BJ (cell line): ENCODE measurements around the gene CLCN1. TPM values are rescaled to one million over a fixed set of nuclear protein-coding genes. Genes with fewer than 3 reads are reported as not detected.

ENCODE experiments used
- CTCF ChIA-PET: fragments of 350-600 bp; formaldehyde crosslinking; extraction: SDS; loops from one replicate; lab custom pipeline; 2021; ENCODE audit warnings: antibody characterized with exemption, inconsistent platforms; lab: Yijun Ruan, JAX
- POLR2A ChIA-PET: fragments of 300-600 bp; sonication (Branson Sonifier 250); formaldehyde crosslinking; extraction: SDS; loops from one replicate; lab custom pipeline; 2021; ENCODE audit warnings: antibody characterized with exemption; lab: Charles Lee
- DNase-seq: peaks from one replicate; pipeline ENCODE4 v3.0.0-alpha.2; 2011; ENCODE audit warnings: low read depth
- H3K27me3 ChIP-seq: 2 replicates; pipeline ENCODE4 v1.6.0; 2011; ENCODE audit warnings: low read length; ENCODE audit not compliant: control insufficient read depth, insufficient read depth
- H3K36me3 ChIP-seq: 2 replicates; pipeline ENCODE4 v1.5.1; 2011; ENCODE audit warnings: low read length; ENCODE audit not compliant: control insufficient read depth, insufficient read depth
- H3K4me3 ChIP-seq: 2 replicates; pipeline ENCODE4 v1.5.1; 2011; ENCODE audit warnings: low read depth, mild to moderate bottlenecking, control low read depth, low read length
- CTCF ChIP-seq: IDR thresholded peaks from 2 replicates; pipeline ENCODE4 v1.5.1; 2011; ENCODE audit warnings: low read depth, mild to moderate bottlenecking, control low read depth, inconsistent platforms, low read length, moderate library complexity; ENCODE audit not compliant: insufficient read depth
- polyA plus RNA-seq: library from polyadenylated mRNA; depleted of rRNA; stranded (reverse); fragments of >200 nt; gene quantifications from 2 replicates; pipeline ENCODE4 v1.2.3, GENCODE V29; 2011

CLCN1 gene
- polyA plus RNA-seq, 1 experiment: not detected

GRCh38 chr7:143300959-143301935 is 14.7 kb upstream of the CLCN1 start:
- DNase-seq: no peak
- no peaks in the 10 kb centered on the region for H3K27me3 ChIP-seq
- TF ChIP-seq CTCF: no peak
- CTCF ChIA-PET: interaction anchor here (1.0 to 2.3 kb wide), 4 partner anchors 9 to 116 kb away, joined by 3 to 6 read pairs (median 4); no protein-coding TSS in a partner anchor
- POLR2A ChIA-PET: no interaction called here
- no peak overlapping the region for H3K4me3 ChIP-seq
- peaks cover 28% of the 10 kb centered on the region for H3K36me3 ChIP-seq

- CTCF ChIA-PET: no interaction called here
Measured at GRCh38 chr7:143303733-143304132, 12.2 kb upstream of the CLCN1 start.

GRCh38 chr7:143304938-143305337 is 11.0 kb upstream of the CLCN1 start:
- ChIA-PET POLR2A (no interaction called here), CTCF (interaction anchor here (0.9 to 2.1 kb wide), 11 partner anchors 9 to 111 kb away, joined by 3 to 11 read pairs (median 4); no protein-coding TSS in a partner anchor)
- Histone ChIP-seq H3K4me3 (no peak overlapping the region), H3K27me3 (no peaks in the 10 kb centered on the region), H3K36me3 (peaks cover 26% of the 10 kb centered on the region)
- no peak for DNase-seq
- TF ChIP-seq CTCF: no peak

More at GRCh38 chr7:143303733-143304132, 12.2 kb upstream of the CLCN1 start:
- no peak overlapping the region for H3K4me3 ChIP-seq
- peaks cover 26% of the 10 kb centered on the region for H3K36me3 ChIP-seq
- POLR2A ChIA-PET: no interaction called here
- no peaks in the 10 kb centered on the region for H3K27me3 ChIP-seq
- no peak for DNase-seq
- no peak for TF ChIP-seq CTCF

GRCh38 chr7:143305423-143306070 is 10.4 kb upstream of the CLCN1 start:
- peak; percentile 69 for TF ChIP-seq CTCF
- no peaks in the 10 kb centered on the region for H3K27me3 ChIP-seq
- CTCF ChIA-PET: interaction anchor here (0.9 to 2.1 kb wide), 11 partner anchors 9 to 110 kb away, joined by 3 to 11 read pairs (median 4); no protein-coding TSS in a partner anchor
- POLR2A ChIA-PET: no interaction called here
- no peak overlapping the region for H3K4me3 ChIP-seq
- peaks cover 20% of the 10 kb centered on the region for H3K36me3 ChIP-seq
- no peak for DNase-seq

- H3K27me3 ChIP-seq: no peaks in the 10 kb centered on the region
- TF ChIP-seq CTCF: no peak
- DNase-seq: no peak
- H3K4me3 ChIP-seq: no peak overlapping the region
- POLR2A ChIA-PET: interaction anchor here (1.2 kb wide), 1 partner anchor 9 kb away, joined by 3 read pairs; no protein-coding TSS in a partner anchor
- CTCF ChIA-PET: interaction anchor here (0.9 to 1.2 kb wide), 2 partner anchors 68 to 72 kb away, joined by 3 to 4 read pairs; no protein-coding TSS in a partner anchor
- peaks cover 17% of the 10 kb centered on the region for H3K36me3 ChIP-seq
Measured at GRCh38 chr7:143308632-143309031, 7.3 kb upstream of the CLCN1 start.
